Keratinocyte (primary cell): ENCODE measurements around the gene KATNB1. TPM values are rescaled to one million over a fixed set of nuclear protein-coding genes. Genes with fewer than 3 reads are reported as not detected.

ENCODE experiments used
- DNase-seq: peaks from one replicate; pipeline ENCODE4 v3.0.0-alpha.2; 2011; ENCODE audit warnings: low read depth, missing footprints, low spot score
- FAIRE-seq: peaks from 2 replicates; lab custom pipeline; 2011; peaks lifted over from hg19 to GRCh38; lab: Jason Lieb, UNC
- H2AFZ ChIP-seq: 2 replicates; pipeline ENCODE4 v1.6.0; 2012; ENCODE audit warnings: low read length, control low read depth, inconsistent platforms; ENCODE audit not compliant: control insufficient read depth
- H3K27ac ChIP-seq: 2 replicates; pipeline ENCODE4 v1.5.1; 2011; ENCODE audit warnings: low read length; ENCODE audit not compliant: control insufficient read depth, insufficient read depth
- H3K27me3 ChIP-seq: 3 replicates; pipeline ENCODE4 v1.6.0; 2011; ENCODE audit warnings: low read length; ENCODE audit not compliant: control insufficient read depth, insufficient read depth; ENCODE audit errors: extremely low read depth
- H3K36me3 ChIP-seq, 2 experiments: 2 replicates in 1 of 2; 3 replicates in 1 of 2; pipeline ENCODE4 v1.5.1; 2011; ENCODE audit warnings: low read length in 2 of 2, mild to moderate bottlenecking in 1 of 2; ENCODE audit not compliant: control insufficient read depth in 2 of 2, insufficient read depth in 2 of 2; ENCODE audit errors: extremely low read depth in 1 of 2
- H3K4me1 ChIP-seq: 3 replicates; pipeline ENCODE4 v1.5.1; 2011; ENCODE audit warnings: low read length; ENCODE audit not compliant: control insufficient read depth, insufficient read depth; ENCODE audit errors: extremely low read depth
- H3K4me2 ChIP-seq: 3 replicates; pipeline ENCODE4 v1.6.0; 2011; ENCODE audit warnings: low read depth, low read length; ENCODE audit not compliant: control insufficient read depth, insufficient read depth; ENCODE audit errors: extremely low read depth
- H3K4me3 ChIP-seq, 3 experiments: fragments of 200-600 bp in 1 of 3; sonication (generic) in 1 of 3; 2 replicates in 2 of 3; 3 replicates in 1 of 3; pipeline ENCODE4 v1.5.1; 2011 to 2016; ENCODE audit warnings: low read length in 3 of 3, mild to moderate bottlenecking in 3 of 3, control low read depth in 2 of 3, inconsistent platforms in 1 of 3, low read depth in 1 of 3, mixed read lengths in 1 of 3, mixed run types in 1 of 3, moderate library complexity in 1 of 3; ENCODE audit not compliant: control insufficient read depth in 2 of 3, insufficient read depth in 2 of 3; ENCODE audit errors: extremely low read depth in 1 of 3
- H3K79me2 ChIP-seq: 2 replicates; pipeline ENCODE4 v1.6.0; 2012; ENCODE audit warnings: low read length; ENCODE audit not compliant: control insufficient read depth, insufficient read depth
- H3K9ac ChIP-seq: 3 replicates; pipeline ENCODE4 v1.6.0; 2011; ENCODE audit warnings: low read length; ENCODE audit not compliant: control insufficient read depth, insufficient read depth; ENCODE audit errors: extremely low read depth
- H3K9me1 ChIP-seq: 3 replicates; pipeline ENCODE4 v1.6.0; 2011; ENCODE audit warnings: low read length; ENCODE audit not compliant: control insufficient read depth, insufficient read depth; ENCODE audit errors: extremely low read depth
- H3K9me3 ChIP-seq: 2 replicates; pipeline ENCODE4 v1.5.1; 2012; ENCODE audit warnings: low read depth, low read length; ENCODE audit not compliant: control insufficient read depth
- H4K20me1 ChIP-seq: 3 replicates; pipeline ENCODE4 v1.6.0; 2011; ENCODE audit warnings: low read length; ENCODE audit not compliant: control insufficient read depth, insufficient read depth; ENCODE audit errors: extremely low read depth
- EZH2 ChIP-seq: IDR thresholded peaks from one replicate; pipeline ENCODE4 v1.6.1; 2012; ENCODE audit warnings: inconsistent platforms, mild to moderate bottlenecking, low read length, moderate library complexity
- dilution Hi-C: fragments of 300-500 bp; cut with MboI; formaldehyde crosslinking; loops from one replicate; pipeline ENCODE4 v1.7.0; 2020; ENCODE audit warnings: low sequenced_read_pairs; ENCODE audit not compliant: extremely low pct_ligation_motif_present
- polyA plus RNA-seq, 5 experiments: library from polyadenylated mRNA; depleted of rRNA in 3 of 5; stranded (reverse) in 3 of 5; stranded (forward) in 1 of 5; unstranded in 1 of 5; fragments of >200 nt; gene quantifications; 1 replicate in 1 of 5; 2 replicates in 3 of 5; 3 replicates in 1 of 5; pipeline versions ENCODE4 v1.2.1 to v1.2.3, GENCODE V29; 2011 to 2012; ENCODE audit warnings: missing spikeins in 2 of 5, low read depth in 1 of 5, low replicate concordance in 1 of 5
- TF ChIP-seq, protein P1 (sequence below), 3 experiments: IDR thresholded peaks in 1 of 3; conservative IDR thresholded peaks in 1 of 3; optimal IDR thresholded peaks in 1 of 3; 2 replicates in 2 of 3; 3 replicates in 1 of 3; pipeline versions ENCODE3 to v1.5.1; 2011; ENCODE audit warnings: low read length in 3 of 3, mild to moderate bottlenecking in 3 of 3, moderate library complexity in 2 of 3, control low read depth in 1 of 3, inconsistent platforms in 1 of 3; ENCODE audit not compliant: insufficient read depth in 2 of 3; ENCODE audit errors: extremely low read depth in 1 of 3

Gene KATNB1
- polyA plus RNA-seq, 1 donor (not counting 4 experiments of a cell fraction or from before 2014, with no cell fraction given): 18.9 TPM

DNA sequence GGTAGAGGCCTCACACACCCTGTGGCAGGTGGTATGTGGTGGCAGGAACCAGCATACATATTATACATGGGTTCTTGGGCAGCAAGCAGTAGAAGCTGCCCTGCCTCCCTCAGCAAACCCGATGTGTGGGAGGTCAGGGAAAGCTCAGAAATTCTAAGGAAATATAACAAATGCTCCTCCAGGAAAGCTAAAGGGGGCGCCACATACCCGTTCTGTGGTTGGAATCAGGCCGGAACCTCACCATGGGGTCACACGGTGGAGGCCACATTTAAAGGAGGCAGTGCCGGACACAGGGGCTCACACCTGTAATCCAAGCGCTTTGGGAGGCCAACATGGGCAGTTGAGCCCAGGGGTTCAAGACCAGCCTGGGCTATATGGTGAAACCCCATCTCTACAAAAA, 12.4 kb upstream of the KATNB1 start:
- H3K36me3 ChIP-seq: no peaks in the 10 kb centered on the region
- H3K27me3 ChIP-seq: no peaks in the 10 kb centered on the region
- no peak overlapping the region for H3K4me3 ChIP-seq
- no peak overlapping the region for H3K4me2 ChIP-seq
- H3K4me1 ChIP-seq: no peaks in the 10 kb centered on the region
- DNase-seq (no peak), FAIRE-seq (no peak)
- H3K79me2 ChIP-seq: no peaks in the 10 kb centered on the region
- H3K9me3 ChIP-seq: no peaks in the 10 kb centered on the region
- TF ChIP-seq EZH2: no peak
- TF ChIP-seq, protein P1, sequence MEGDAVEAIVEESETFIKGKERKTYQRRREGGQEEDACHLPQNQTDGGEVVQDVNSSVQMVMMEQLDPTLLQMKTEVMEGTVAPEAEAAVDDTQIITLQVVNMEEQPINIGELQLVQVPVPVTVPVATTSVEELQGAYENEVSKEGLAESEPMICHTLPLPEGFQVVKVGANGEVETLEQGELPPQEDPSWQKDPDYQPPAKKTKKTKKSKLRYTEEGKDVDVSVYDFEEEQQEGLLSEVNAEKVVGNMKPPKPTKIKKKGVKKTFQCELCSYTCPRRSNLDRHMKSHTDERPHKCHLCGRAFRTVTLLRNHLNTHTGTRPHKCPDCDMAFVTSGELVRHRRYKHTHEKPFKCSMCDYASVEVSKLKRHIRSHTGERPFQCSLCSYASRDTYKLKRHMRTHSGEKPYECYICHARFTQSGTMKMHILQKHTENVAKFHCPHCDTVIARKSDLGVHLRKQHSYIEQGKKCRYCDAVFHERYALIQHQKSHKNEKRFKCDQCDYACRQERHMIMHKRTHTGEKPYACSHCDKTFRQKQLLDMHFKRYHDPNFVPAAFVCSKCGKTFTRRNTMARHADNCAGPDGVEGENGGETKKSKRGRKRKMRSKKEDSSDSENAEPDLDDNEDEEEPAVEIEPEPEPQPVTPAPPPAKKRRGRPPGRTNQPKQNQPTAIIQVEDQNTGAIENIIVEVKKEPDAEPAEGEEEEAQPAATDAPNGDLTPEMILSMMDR (optimal IDR thresholded peaks at IDR 0.05 in 1 of 3, IDR thresholded peaks at IDR 0.05 in 1 of 3, conservative IDR thresholded peaks at IDR 0.05 in 1 of 3; ENCODE audit: extremely low read depth in 1 of 3, insufficient read depth in 2 of 3, low read length in 3 of 3): peak; percentile 14 to 23 (median 17)
- H2AFZ ChIP-seq: no peak overlapping the region
- no peak overlapping the region for H3K9ac ChIP-seq
- no peaks in the 10 kb centered on the region for H4K20me1 ChIP-seq
- H3K27ac ChIP-seq: no peak overlapping the region
- dilution Hi-C loops: no loop called here
- H3K9me1 ChIP-seq: no peaks in the 10 kb centered on the region

DNA sequence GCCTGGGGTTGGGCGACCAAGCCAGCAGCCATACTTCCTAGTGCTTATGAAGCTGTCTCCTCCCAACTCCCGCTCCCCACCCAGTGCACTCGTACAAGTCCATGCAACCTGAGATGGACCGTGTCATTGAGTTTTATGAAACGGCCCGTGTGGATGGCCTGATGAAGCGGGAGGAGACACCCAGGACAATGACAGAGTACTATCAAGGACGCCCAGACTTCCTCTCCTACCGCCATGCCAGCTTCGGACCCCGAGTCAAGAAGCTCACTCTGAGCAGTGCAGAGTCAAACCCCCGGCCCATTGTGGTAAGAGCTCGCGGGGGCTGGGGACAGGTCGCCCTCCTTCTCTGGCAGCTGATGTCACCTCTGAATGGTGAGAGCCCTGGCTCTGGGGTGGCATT, 11.0 kb upstream of the KATNB1 start:
- H3K4me2 ChIP-seq: no peak overlapping the region
- no peaks in the 10 kb centered on the region for H4K20me1 ChIP-seq
- H3K27ac ChIP-seq: no peak overlapping the region
- H3K9me3 ChIP-seq: no peaks in the 10 kb centered on the region
- H3K36me3 ChIP-seq: no peaks in the 10 kb centered on the region
- TF ChIP-seq, protein P1 (optimal IDR thresholded peaks at IDR 0.05 in 1 of 3, IDR thresholded peaks at IDR 0.05 in 1 of 3, conservative IDR thresholded peaks at IDR 0.05 in 1 of 3; ENCODE audit: extremely low read depth in 1 of 3, insufficient read depth in 2 of 3, low read length in 3 of 3): no peak
- no peak for TF ChIP-seq EZH2
- no peak overlapping the region for H3K9ac ChIP-seq
- dilution Hi-C loops: no loop called here
- no peaks in the 10 kb centered on the region for H3K4me1 ChIP-seq
- no peaks in the 10 kb centered on the region for H3K9me1 ChIP-seq
- no peaks in the 10 kb centered on the region for H3K79me2 ChIP-seq
- H3K4me3 ChIP-seq: no peak overlapping the region
- no peak for DNase-seq
- no peak for FAIRE-seq
- H3K27me3 ChIP-seq: no peaks in the 10 kb centered on the region
- H2AFZ ChIP-seq: no peak overlapping the region
